ENCODE measurements around the gene POLR2B. TPM values are rescaled to one million over a fixed set of nuclear protein-coding genes. Genes with fewer than 3 reads are reported as not detected.

The POLR2B gene
- total RNA-seq, 1 experiment from 2014 or later: 108 TPM

DNA sequence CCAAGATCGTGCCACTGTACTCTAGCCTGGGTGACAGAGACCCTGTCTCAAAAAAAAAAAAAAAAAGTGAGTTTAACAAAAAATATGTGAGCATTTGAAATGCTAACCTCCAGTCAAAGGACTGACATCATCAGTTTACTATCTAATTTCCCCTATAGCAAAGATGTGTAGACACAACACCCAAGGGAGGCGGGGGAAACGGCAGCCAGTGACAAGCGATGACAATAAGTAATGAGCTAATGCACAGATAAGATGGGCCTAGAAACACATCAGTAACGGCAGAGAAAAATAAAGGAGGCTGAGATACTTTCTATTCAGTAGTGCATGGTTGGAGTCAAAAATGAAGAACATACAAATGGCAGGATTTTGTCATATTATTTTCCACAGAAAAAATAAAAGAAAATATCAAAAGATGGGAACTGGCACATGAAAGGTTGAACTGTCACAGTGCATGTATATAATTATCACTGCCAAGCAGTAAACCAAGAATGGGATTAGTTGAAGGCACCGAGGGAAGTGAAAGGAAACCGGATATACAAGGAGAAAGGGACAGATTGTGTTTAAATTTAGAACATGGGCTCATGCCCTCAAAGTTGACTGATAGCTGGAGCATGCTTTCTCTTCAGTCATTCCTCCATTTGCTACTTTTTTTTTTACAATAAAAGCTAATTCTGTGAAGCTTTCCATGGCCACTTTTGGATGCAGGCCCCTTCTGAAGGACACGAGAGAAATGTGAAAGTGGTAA lies 89.7 kb downstream of the POLR2B start:
- Histone ChIP-seq H2BK5ac (ENCODE audit: insufficient read length, low read length) (no peak overlapping the region), H3K4ac (ENCODE audit: low read depth, low read length) (no peak overlapping the region), H2BK120ac (ENCODE audit: low read depth, low read length, poor library complexity, severe bottlenecking) (no peak overlapping the region), H3K4me2 (ENCODE audit: insufficient read depth, insufficient read length, low read length) (no peak overlapping the region), H3K23me2 (ENCODE audit: insufficient read length, low read depth, low read length, poor library complexity, severe bottlenecking) (no peaks in the 10 kb centered on the region), H3K9ac (ENCODE audit: extremely low read depth, insufficient read length, low read length) (no peak overlapping the region), H2BK15ac (ENCODE audit: low read depth, low read length) (no peak overlapping the region), H3K27ac (ENCODE audit: insufficient read length, low read depth, low read length) (no peak overlapping the region), H3K18ac (ENCODE audit: insufficient read length, low read depth, low read length) (no peak overlapping the region), H3K23ac (ENCODE audit: insufficient read length, low read depth, low read length) (no peak overlapping the region), H4K5ac (ENCODE audit: insufficient read length, low read depth, low read length) (no peak overlapping the region), H4K8ac (replicated peaks; ENCODE audit: insufficient read length, low read depth, low read length) (no peak overlapping the region), H3K14ac (ENCODE audit: insufficient read depth, low read length) (no peak overlapping the region), H2AFZ (ENCODE audit: low read length) (no peak overlapping the region), H3K79me2 (ENCODE audit: insufficient read depth, low read length) (no peaks in the 10 kb centered on the region), H3K56ac (ENCODE audit: insufficient read length, low read depth, low read length) (no peak overlapping the region), H4K20me1 (ENCODE audit: control insufficient read depth, insufficient read depth, insufficient read length) (no peaks in the 10 kb centered on the region), H2AK5ac (ENCODE audit: insufficient read length, low read length) (no peak overlapping the region), H2BK12ac (ENCODE audit: insufficient read length, low read depth, low read length) (no peak overlapping the region), H3K4me1 (ENCODE audit: insufficient read depth, low read length) (no peaks in the 10 kb centered on the region), H2BK20ac (ENCODE audit: low read depth, low read length, poor library complexity, severe bottlenecking) (no peak overlapping the region), H3K9me3 (ENCODE audit: control insufficient read depth, low read depth, low read length) (no peaks in the 10 kb centered on the region), H3T11ph (ENCODE audit: low read length) (no peak overlapping the region), H3K27me3 (ENCODE audit: insufficient read depth, low read length) (no peaks in the 10 kb centered on the region), H3K79me1 (ENCODE audit: insufficient read depth, low read depth, low read length, poor library complexity, severe bottlenecking) (no peaks in the 10 kb centered on the region), H4K91ac (ENCODE audit: insufficient read length, low read depth, low read length) (no peak overlapping the region)
- Mint-ChIP-seq H3K27ac (no peak overlapping the region), H3K9me3 (no peaks in the 10 kb centered on the region), H3K36me3 (ENCODE audit: insufficient read depth in 1 of 3, low read depth in 3 of 3) (no peaks in the 10 kb centered on the region; a peak in 1 of 7 replicates), H3K4me1 (no peaks in the 10 kb centered on the region), H3K27me3 (ENCODE audit: low read depth) (peaks cover 3% of the 10 kb centered on the region), H3K4me3 (no peak overlapping the region)
- TF ChIP-seq, protein P1, sequence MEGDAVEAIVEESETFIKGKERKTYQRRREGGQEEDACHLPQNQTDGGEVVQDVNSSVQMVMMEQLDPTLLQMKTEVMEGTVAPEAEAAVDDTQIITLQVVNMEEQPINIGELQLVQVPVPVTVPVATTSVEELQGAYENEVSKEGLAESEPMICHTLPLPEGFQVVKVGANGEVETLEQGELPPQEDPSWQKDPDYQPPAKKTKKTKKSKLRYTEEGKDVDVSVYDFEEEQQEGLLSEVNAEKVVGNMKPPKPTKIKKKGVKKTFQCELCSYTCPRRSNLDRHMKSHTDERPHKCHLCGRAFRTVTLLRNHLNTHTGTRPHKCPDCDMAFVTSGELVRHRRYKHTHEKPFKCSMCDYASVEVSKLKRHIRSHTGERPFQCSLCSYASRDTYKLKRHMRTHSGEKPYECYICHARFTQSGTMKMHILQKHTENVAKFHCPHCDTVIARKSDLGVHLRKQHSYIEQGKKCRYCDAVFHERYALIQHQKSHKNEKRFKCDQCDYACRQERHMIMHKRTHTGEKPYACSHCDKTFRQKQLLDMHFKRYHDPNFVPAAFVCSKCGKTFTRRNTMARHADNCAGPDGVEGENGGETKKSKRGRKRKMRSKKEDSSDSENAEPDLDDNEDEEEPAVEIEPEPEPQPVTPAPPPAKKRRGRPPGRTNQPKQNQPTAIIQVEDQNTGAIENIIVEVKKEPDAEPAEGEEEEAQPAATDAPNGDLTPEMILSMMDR (conservative IDR thresholded peaks at IDR 0.05): no peak
- no CpG with 5 or more reads among the region's 8 CpGs for WGBS (ENCODE audit: extremely low coverage, insufficient read length, low lambda C conversion rate)
- no peak for DNase-seq

All from H9 (cell line).